Activated CD4-positive, alpha-beta T cell treated with anti-CD3 and anti-CD28 coated beads, Interleukin-2, amount 10 ng/mL, durations not matched to agents 24 days and 14 days (primary cell): ENCODE results near the gene SAXO1. TPM values are rescaled to one million over a fixed set of nuclear protein-coding genes. Genes with fewer than 3 reads are reported as not detected.

Experiments used
- DNase-seq: peaks from one replicate; pipeline ENCODE4 v3.0.0; 2022
- H3K27ac Mint-ChIP-seq: one replicate; pipeline ENCODE4 v1.8.0; 2022; ENCODE audit warnings: mild to moderate bottlenecking, mixed read lengths
- H3K27me3 Mint-ChIP-seq: one replicate; pipeline ENCODE4 v1.8.0; 2022; ENCODE audit warnings: mixed read lengths
- H3K36me3 Mint-ChIP-seq: one replicate; pipeline ENCODE4 v1.8.0; 2022; ENCODE audit warnings: low read depth, mild to moderate bottlenecking, mixed read lengths
- H3K4me1 Mint-ChIP-seq: one replicate; pipeline ENCODE4 v1.8.0; 2021; ENCODE audit warnings: mixed read lengths
- H3K4me3 Mint-ChIP-seq: one replicate; pipeline ENCODE4 v1.8.0; 2022; ENCODE audit warnings: mild to moderate bottlenecking, moderate library complexity, mixed read lengths
- H3K9me3 Mint-ChIP-seq: one replicate; pipeline ENCODE4 v1.8.0; 2021; ENCODE audit warnings: mixed read lengths
- intact Hi-C: fragments of 100-400 bp; cut with micrococcal nuclease; formaldehyde crosslinking; loops from one replicate; pipeline ENCODE4 v1.15.1; 2023
- total RNA-seq: library from RNA; stranded (reverse); gene quantifications from 2 replicates; pipeline ENCODE4 v1.2.3, GENCODE V29; 2022

SAXO1 gene
- total RNA-seq, 1 donor from 2014 or later: not detected

DNA sequence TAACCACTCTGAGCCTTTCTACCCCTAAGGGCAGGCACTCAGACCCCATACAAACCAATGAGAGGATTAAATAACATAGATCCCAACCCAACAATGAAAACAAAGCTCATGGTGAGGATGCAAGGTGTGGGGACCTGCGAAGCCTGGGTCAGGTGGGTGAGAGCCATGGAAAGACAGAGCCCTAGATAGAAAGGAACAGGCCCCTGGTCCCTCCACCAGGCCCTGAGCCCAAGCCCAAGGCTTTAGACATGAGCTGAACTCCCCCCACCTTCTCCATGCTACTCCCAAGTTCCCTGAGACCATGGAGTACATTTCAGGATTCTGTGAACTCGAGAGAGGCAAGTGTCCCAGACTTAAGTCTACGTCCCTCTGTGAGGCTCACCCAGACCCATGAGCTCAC, 106.5 kb downstream of the SAXO1 start:
- Mint-ChIP-seq H3K4me3 (no peak overlapping the region), H3K27ac (no peak overlapping the region), H3K36me3 (no peaks in the 10 kb centered on the region), H3K9me3 (no peaks in the 10 kb centered on the region), H3K4me1 (no peaks in the 10 kb centered on the region), H3K27me3 (no peaks in the 10 kb centered on the region)
- intact Hi-C loops: no loop called here
- DNase-seq: no peak

DNA sequence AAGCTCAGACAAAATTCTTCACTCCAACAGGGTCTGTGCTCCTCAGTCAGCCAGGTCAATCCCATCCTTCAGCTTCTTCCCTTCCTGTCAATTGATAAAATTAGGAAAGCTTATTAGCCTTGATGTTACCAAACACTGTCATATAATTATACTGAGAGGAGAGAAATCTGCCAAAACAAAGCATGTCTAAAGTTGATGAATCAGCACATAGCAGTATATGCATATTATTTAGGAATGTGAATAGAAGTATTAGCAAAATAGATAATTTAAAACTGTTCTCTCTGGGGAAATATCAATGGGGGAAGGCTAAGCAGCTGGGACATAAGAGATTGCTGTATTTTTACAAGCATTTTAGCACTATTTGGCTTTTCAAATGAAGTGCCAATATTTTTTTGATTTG, 107.1 kb downstream of the SAXO1 start:
- Mint-ChIP-seq H3K36me3 (no peaks in the 10 kb centered on the region), H3K27me3 (no peaks in the 10 kb centered on the region), H3K27ac (no peak overlapping the region), H3K4me3 (no peak overlapping the region), H3K9me3 (no peaks in the 10 kb centered on the region), H3K4me1 (no peaks in the 10 kb centered on the region)
- intact Hi-C loops: no loop called here
- DNase-seq: no peak

DNA sequence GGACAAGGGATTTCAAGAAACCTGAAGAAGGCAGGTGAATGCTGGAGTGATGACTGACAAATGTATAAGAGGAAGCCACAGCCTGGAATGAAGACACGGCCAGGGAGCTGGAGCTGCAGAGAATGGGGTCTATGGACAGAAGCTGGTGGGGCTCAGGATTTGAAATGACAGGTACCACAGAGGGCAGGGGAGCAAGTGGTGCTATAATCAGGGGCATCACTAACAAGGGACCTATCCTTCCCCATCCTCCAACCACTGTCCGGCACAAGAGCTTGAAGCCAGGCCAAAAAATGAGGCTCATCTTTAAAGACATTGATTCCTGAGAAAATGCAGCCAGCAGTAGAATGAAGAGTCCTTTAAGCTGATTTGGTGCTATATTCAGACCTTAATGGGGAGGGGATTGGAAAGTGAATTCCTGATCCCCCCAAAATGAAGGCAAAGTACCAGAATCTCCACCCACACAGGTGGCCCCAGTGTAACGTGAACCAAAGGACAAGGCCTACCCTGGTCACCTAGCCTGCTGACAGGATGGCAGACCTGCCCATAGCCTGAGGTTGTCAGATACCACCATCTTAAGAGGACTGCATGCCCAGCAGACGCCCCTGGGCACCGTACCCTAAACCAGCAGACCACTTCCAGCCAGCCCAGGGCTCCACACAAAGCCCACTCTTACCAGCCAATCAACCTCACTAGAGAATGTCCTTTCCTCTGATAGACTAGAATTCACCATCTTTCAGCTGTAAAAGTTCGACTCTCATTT, 109.2 kb downstream of the SAXO1 start:
- Mint-ChIP-seq H3K36me3 (no peaks in the 10 kb centered on the region), H3K27me3 (no peaks in the 10 kb centered on the region), H3K4me3 (no peak overlapping the region), H3K4me1 (no peaks in the 10 kb centered on the region), H3K27ac (no peak overlapping the region), H3K9me3 (no peaks in the 10 kb centered on the region)
- intact Hi-C loops: no loop called here
- no peak for DNase-seq

DNA sequence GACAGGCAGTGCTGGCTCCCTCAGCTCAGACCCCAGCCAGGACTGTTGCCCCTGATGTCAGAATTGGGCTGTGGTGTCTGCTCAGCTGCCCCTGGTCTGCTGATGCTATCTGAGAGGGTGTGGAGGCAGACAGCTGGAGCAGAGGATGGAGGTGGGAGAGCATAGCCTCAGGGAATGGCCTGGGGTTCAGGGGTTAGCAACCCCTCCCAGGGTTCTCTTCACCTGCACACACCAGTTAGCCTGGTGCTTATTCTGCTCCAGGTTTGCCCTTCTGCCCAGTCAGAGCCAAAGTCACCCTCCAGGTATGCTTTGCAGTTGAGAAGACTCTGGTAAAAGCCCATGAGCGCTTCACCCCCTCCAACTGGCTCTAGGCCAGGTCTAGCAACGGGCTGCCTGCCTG, 109.8 kb downstream of the SAXO1 start:
- Mint-ChIP-seq H3K4me1 (no peaks in the 10 kb centered on the region), H3K36me3 (no peaks in the 10 kb centered on the region), H3K27ac (no peak overlapping the region), H3K27me3 (no peaks in the 10 kb centered on the region), H3K4me3 (no peak overlapping the region), H3K9me3 (no peaks in the 10 kb centered on the region)
- no peak for DNase-seq
- intact Hi-C loops: no loop called here

DNA sequence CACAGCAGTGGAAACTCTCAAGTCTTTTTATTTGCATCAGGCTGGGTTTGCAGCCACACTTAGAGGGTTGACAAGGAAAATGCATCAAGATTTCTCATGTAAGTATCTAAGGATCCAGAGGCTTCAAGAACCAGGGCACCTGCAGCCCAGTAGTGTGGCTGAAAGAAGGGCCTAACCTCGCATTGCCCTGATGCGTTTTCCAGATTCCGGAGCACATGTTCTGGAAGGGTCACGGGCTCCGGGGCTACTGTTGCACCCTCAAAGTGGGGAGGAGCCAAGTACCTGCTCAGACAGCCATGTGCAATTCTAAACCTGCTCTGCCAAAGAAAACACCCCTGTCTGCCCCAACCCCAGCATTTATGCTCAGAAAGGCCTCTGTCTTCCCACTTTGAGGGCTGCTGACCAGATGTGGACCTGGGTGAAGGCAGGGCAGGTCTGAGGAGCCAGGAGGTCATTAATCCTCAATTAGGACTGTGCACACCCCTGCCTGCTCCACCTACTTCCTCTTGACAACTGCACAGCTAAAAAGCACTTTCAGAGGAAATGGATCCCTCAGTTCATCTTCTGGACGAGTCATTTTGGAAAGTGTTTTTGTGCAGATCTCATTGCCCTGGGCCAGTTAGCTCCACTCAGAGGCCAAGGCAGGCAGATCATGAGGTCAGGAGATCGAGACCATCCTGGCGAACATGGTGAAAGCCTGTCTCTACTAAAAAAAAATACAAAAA, 110.7 kb downstream of the SAXO1 start:
- DNase-seq: no peak
- H3K4me1 Mint-ChIP-seq: no peaks in the 10 kb centered on the region
- H3K27me3 Mint-ChIP-seq: no peaks in the 10 kb centered on the region
- no peak overlapping the region for H3K4me3 Mint-ChIP-seq
- H3K27ac Mint-ChIP-seq: no peak overlapping the region
- H3K36me3 Mint-ChIP-seq: no peaks in the 10 kb centered on the region
- no peaks in the 10 kb centered on the region for H3K9me3 Mint-ChIP-seq
- intact Hi-C loops: no loop called here

DNA sequence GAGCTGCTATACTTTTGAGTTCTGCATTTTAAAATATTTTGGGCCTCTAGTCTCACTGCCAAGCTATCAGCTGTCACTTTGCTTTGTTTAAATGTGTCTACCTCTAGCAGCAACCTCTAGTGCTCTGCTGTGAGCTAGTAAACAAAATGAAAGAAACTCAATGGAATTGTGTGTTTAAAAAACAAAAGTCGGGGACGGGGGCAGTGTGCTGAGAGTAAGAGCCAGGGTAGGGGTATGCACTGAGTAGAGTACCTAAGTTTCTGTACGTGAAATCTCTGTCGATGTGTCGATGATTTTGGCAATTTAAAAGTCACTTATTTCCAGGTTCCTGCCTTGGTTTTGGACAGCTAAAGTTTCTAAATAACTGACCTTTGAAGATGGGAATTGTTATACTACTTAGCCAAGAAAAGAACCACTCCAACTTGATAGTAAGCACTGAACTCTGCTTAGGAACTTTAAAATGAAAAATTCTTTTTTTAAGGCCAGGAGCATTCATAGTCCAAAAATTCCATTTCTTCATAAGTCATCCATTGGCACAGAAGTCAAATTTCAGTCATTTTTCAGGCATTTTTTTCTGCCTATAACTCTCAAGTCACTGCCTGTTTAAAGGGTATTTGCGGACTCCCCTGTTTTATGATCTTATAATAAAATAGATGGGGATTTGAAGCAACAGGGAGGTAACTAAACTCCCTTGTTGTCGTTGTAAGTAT, 111.5 kb downstream of the SAXO1 start:
- H3K27me3 Mint-ChIP-seq: peaks cover 2% of the 10 kb centered on the region
- H3K4me3 Mint-ChIP-seq: no peak overlapping the region
- DNase-seq: no peak
- no peaks in the 10 kb centered on the region for H3K36me3 Mint-ChIP-seq
- intact Hi-C loops: no loop called here
- no peaks in the 10 kb centered on the region for H3K9me3 Mint-ChIP-seq
- no peak overlapping the region for H3K27ac Mint-ChIP-seq
- H3K4me1 Mint-ChIP-seq: no peaks in the 10 kb centered on the region

DNA sequence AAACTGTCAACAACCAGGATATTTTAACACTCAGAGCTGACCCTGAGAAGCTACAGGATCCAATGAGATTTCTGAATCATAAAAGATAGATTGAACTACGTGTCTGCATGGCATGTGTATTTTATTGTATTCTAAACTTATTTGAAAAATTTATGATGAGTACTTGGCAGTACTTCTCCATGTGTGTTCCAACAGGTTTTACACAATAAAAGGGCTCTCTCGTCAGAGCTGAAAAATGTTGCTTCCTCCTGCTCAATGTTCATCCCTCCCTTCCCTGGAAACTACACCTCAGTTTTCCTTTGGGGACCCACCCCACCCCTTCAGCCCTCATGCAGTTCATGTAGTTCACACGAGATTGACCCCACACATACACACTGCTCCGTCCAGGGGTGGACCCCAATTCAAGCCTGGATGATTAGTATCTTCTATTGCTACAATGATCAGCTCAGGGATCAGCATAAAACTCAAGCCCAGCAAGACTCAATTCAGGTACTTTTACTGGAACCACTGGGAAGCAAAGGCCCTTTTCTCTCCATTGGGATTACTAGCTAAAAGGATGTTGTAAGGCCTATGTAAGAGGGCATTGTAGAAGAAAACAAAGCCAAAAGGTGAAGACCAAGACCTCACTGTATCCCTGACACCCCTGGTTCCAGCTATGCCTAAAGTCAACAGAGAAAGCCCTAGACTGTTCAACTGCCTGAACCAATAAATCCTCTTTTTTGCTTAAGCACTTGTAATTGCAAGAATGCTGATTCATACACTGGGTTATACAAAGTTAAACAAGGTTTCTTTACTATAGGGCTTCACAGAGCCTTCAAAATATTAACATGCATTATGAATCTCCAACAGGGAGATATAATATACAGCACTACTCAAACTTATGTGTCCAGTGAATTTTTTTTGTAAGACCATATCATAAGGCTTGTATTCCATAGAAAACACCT, 112.6 kb downstream of the SAXO1 start:
- H3K4me3 Mint-ChIP-seq: no peak overlapping the region
- no peaks in the 10 kb centered on the region for H3K4me1 Mint-ChIP-seq
- H3K27ac Mint-ChIP-seq: no peak overlapping the region
- no peaks in the 10 kb centered on the region for H3K9me3 Mint-ChIP-seq
- no peaks in the 10 kb centered on the region for H3K36me3 Mint-ChIP-seq
- intact Hi-C loops: no loop called here
- no peak for DNase-seq
- peaks cover 2% of the 10 kb centered on the region for H3K27me3 Mint-ChIP-seq

DNA sequence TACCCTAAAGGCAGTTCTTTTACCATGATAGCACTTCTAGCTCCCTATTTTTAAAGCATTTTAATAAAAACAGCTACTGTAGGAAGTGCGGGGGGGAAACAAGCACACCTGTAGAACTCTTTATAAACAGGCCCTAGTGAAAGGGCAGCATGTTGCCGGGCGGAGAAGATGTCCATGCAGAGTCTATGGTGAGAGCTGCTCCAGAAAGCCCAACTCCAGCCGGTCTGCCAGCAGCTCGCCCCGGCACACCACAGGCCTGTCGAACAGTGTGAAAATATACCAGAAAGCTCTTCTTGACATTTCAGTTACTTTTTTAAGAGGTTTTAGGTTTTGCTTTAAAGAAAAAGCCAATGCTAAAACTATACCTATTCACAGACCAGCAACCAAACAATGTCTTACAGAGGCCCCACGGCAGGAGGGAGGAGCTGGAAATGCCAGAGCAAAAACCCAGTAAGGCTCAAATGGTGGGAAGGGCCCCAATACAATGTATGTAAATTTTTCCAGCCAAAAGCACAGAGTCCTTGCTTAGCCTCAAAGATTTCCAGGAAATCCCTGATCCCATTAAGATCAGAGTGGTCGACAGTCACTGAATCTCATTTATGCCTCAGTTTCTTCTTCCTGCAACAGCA, 121.2 kb downstream of the SAXO1 start:
- peaks cover 10% of the 10 kb centered on the region for H3K27me3 Mint-ChIP-seq
- no peaks in the 10 kb centered on the region for H3K9me3 Mint-ChIP-seq
- H3K36me3 Mint-ChIP-seq: no peaks in the 10 kb centered on the region
- intact Hi-C loops: no loop called here
- no peak for DNase-seq
- H3K4me3 Mint-ChIP-seq: no peak overlapping the region
- H3K4me1 Mint-ChIP-seq: no peaks in the 10 kb centered on the region
- no peak overlapping the region for H3K27ac Mint-ChIP-seq

DNA sequence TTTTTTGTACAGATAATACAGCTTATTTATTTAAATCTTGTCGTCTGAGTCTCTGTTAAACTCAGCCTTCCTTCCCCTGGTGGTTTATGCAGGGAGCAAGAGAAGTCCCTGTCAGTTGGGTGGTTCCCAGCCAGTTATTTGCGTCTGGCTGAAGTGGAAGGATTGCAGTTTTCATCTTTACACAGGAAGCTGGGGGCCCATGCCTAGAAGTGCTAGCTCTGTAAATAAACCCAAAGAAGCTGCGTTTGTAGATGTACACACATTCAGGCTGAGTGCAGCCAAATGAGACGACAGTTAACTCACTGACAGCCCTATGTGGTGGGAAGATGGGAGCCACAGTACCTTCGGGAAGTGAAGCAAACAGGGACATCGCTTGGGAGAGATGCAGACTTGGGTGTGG, 122.1 kb downstream of the SAXO1 start:
- H3K9me3 Mint-ChIP-seq: no peaks in the 10 kb centered on the region
- no peak overlapping the region for H3K27ac Mint-ChIP-seq
- intact Hi-C loops: no loop called here
- no peak overlapping the region for H3K4me3 Mint-ChIP-seq
- H3K36me3 Mint-ChIP-seq: no peaks in the 10 kb centered on the region
- no peaks in the 10 kb centered on the region for H3K4me1 Mint-ChIP-seq
- H3K27me3 Mint-ChIP-seq: peaks cover 8% of the 10 kb centered on the region
- no peak for DNase-seq

DNA sequence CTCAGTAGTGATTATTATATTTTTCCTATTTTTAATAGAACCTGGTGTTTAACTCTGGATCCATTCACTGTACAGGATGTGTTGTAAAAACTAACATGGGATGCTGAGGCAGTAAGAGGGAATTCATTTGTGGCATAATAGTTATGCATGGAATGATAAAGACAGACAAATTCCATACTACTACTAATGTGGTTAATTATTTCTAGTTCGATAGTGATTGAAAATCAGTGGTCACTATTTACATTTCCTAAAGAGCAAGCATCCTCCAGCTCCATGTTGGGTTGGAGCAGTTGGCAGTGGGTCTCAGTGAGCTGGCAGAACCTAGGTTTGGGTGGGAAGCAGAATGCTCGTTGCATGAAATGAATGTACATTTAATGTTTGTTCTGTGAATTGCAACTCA, 122.6 kb downstream of the SAXO1 start:
- no peak for DNase-seq
- H3K4me3 Mint-ChIP-seq: no peak overlapping the region
- no peaks in the 10 kb centered on the region for H3K36me3 Mint-ChIP-seq
- H3K27me3 Mint-ChIP-seq: peaks cover 8% of the 10 kb centered on the region
- no peaks in the 10 kb centered on the region for H3K4me1 Mint-ChIP-seq
- no peaks in the 10 kb centered on the region for H3K9me3 Mint-ChIP-seq
- intact Hi-C loops: no loop called here
- no peak overlapping the region for H3K27ac Mint-ChIP-seq

DNA sequence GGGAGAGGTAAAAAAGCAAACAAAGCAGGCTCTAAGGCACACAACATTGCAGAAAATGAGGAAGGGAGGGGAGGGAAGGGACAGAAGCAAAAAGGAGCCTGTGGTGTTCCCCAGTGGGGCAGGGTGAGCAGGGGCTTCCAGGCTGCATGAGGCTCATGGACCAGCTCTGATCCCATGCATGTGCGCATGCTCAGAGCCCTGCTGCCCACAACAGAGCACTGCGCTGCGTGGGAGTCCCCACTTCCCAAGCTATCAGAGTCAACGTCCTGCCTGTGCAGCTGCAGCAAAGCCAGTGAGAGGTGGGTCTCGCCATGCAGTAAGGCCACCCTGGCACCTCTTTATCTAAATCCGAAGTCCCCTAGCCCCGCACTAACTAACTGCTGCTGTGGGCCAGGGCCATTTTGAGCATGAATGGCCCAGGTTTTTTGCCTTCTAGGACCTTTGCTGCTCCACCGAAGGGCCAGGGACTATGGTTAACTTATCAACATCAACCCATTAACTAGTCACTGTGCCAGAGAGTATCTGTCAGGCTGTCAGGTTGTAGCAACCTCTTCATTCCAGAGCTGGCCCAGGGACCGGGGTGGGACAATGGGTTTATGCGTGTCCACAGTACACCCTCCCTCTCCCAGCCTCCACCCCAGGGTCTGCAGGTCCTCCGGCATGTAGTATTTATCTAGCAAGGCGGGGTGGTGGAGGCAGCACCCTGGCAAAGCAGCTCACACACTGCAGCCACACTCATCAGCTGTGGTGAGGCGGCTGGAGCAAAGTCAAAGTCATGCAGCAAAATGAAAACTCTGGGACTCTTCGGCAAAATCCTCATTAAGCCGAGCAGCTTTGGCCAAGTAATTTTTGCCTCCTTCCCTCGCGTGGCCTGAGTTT, 123.6 kb downstream of the SAXO1 start:
- no peak for DNase-seq
- intact Hi-C loops: no loop called here
- Mint-ChIP-seq H3K4me3 (no peak overlapping the region), H3K27me3 (peaks cover 5% of the 10 kb centered on the region), H3K27ac (no peak overlapping the region), H3K9me3 (no peaks in the 10 kb centered on the region), H3K4me1 (no peaks in the 10 kb centered on the region), H3K36me3 (no peaks in the 10 kb centered on the region)

DNA sequence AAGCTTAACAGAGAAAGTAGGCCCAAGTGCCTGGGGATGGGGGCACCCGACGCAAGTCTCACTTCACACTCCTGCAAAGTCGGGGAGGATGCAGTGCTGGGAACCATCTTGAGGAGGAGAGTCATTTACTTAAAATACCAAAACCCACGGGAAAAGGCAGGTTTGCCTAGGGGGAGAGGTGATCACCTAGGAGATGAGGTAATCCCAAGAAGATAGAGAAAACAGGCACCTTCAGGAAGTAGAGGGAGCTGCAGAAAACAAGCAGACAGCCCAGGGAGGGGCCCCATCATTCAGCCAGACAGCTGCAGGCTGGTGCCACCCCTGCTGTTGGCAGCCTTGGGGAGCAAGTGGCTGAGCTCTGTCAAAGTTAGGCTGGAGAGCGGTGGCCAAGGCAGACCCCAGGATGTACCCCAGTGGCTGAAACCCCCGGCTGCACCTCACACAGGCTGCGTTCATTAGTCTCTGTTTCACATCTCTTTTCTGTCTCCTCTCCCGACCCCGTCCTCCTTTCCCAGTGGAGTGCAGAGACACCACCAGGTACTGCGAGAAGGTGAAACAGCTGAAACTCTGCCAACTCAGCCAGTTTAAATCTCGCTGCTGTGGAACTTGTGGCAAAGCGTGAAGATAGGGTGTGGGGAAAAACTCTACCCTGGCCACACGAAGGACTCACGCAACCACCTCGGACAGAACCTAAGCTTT, 124.9 kb downstream of the SAXO1 start:
- Mint-ChIP-seq H3K9me3 (no peaks in the 10 kb centered on the region), H3K4me1 (no peaks in the 10 kb centered on the region), H3K27me3 (peaks cover 5% of the 10 kb centered on the region), H3K4me3 (no peak overlapping the region), H3K27ac (no peak overlapping the region), H3K36me3 (no peaks in the 10 kb centered on the region)
- intact Hi-C loops: no loop called here
- no peak for DNase-seq
